Neuron (in vitro differentiated cells): ENCODE data around the gene DDTL.
"Not testable (repeated sequence)": the region's sequence is repeated elsewhere in the genome, so short reads cannot be mapped to it uniquely, and the experiment has no call there.

ENCODE experiments used
- H2AFZ ChIP-seq: one replicate; pipeline ENCODE4 v1.6.1; 2013; ENCODE audit warnings: low read depth, mild to moderate bottlenecking, inconsistent platforms, low read length, moderate library complexity
- H3K27me3 ChIP-seq: one replicate; pipeline ENCODE4 v1.6.1; 2013; ENCODE audit warnings: low read length; ENCODE audit not compliant: insufficient read depth
- H3K36me3 ChIP-seq: one replicate; pipeline ENCODE4 v1.6.1; 2013; ENCODE audit warnings: low read length; ENCODE audit not compliant: insufficient read depth
- H3K4me1 ChIP-seq: one replicate; pipeline ENCODE4 v1.6.1; 2013; ENCODE audit warnings: low read length; ENCODE audit not compliant: insufficient read depth
- H3K4me3 ChIP-seq: 2 replicates; pipeline ENCODE4 v1.5.1; 2013; ENCODE audit warnings: mild to moderate bottlenecking, low read length, moderate library complexity
- H3K9me3 ChIP-seq: one replicate; pipeline ENCODE4 v1.6.1; 2013; ENCODE audit warnings: low read length

The DDTL gene

GRCh38 chr22:23979557-23980240 lies 13.0 kb downstream of the DDTL start, which contains the start of gene GSTT2:
Gene GSTT2 (plus strand): TSS chr22:23980134.
- H2AFZ ChIP-seq, H3K4me3 ChIP-seq, H3K4me1 ChIP-seq, H3K36me3 ChIP-seq, H3K27me3 ChIP-seq, H3K9me3 ChIP-seq: not testable (repeated sequence)

- not testable (repeated sequence) for H2AFZ ChIP-seq, H3K4me1 ChIP-seq, H3K36me3 ChIP-seq
These were observed 13.9 kb downstream of the DDTL start for GRCh38 chr22:23980567-23980966.

DNA sequence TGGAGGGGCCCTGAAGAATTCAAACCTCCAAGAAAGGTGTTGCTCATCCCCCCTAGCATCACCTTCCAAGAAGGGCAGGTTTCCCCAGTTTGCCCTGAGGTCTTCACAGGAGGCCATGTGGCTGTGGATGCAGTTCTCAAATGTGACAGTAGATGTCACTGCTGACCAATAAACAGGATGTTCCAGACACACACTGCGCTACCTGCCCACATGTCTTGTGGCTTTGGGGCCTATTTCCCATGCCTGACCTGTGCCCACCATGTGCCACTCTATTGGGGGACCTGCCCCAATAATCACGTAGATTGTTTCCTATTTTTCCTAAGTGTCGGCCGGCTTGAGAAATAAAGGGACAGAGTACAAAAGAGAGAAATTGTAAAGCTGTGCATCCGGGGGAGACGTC lies 17.7 kb downstream of the DDTL start:
- H3K4me1 ChIP-seq, result no peaks in the 10 kb centered on the region
- H2AFZ ChIP-seq, result no peak overlapping the region

More at GRCh38 chr22:23980567-23980966, 13.9 kb downstream of the DDTL start:
- not testable (repeated sequence) for H3K9me3 ChIP-seq, H3K4me3 ChIP-seq, H3K27me3 ChIP-seq

DNA sequence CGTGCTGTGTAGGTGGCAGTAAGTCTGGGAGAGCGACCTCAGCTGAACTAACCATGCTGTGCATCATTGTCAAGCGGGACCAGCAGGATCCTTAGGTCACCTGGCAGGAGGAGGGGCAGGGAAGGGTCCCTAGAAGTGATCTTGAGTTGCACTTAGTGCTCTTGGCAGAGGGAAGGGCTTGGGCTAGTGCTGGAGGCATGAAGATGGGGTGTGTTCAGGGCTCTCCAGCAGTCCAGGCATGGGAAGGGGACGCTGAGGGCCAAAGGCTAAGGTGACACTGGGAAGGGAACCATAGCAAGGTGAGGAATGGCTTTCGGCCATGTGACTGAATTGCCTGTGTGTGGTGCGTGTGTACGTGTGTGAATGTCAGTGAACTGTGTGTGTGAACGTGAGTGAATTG lies 19.4 kb downstream of the DDTL start:
- not testable (repeated sequence) for H3K36me3 ChIP-seq, H3K4me1 ChIP-seq, H3K4me3 ChIP-seq, H3K9me3 ChIP-seq, H2AFZ ChIP-seq, H3K27me3 ChIP-seq

More for the DNA sequence above, 17.7 kb downstream of the DDTL start:
- Histone ChIP-seq H3K9me3 (no peaks in the 10 kb centered on the region), H3K36me3 (no peaks in the 10 kb centered on the region), H3K27me3 (no peaks in the 10 kb centered on the region), H3K4me3 (no peak overlapping the region)

DNA sequence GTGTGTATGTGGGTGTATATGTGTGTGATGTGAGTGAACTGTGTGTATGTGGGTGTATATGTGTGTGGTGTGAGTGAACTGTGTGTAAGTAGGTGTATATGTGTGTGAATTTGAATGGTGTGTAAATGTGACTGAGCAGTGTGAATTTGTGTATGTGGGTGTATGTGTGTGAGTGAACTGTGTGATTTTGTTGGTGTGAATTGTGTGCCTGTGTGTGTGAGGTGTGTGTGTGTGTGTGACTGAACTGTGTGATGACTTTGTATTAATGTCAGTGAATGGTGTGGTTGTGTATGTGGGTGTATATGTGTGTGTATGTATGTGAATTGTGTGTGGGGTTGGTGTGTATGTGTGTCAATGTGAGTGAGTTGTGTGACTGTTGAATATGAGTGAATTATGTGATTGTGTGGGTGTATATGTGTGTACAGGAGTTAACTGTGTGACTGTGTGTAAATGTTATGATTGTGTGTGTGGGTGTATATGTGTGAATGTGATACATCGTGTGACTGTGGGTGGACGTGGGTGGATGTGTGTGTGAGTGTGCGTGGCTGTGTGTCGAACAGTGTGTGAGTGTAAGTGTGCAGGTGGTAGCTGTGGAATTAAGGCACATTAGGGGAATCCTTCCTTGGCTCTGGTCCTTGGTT lies 20.0 kb downstream of the DDTL start:
- H3K27me3 ChIP-seq, H2AFZ ChIP-seq, H3K9me3 ChIP-seq, H3K4me3 ChIP-seq, H3K36me3 ChIP-seq, H3K4me1 ChIP-seq: not testable (repeated sequence)

GRCh38 chr22:23989583-23990244 lies 23.0 kb downstream of the DDTL start:
- H3K36me3 ChIP-seq, H3K4me1 ChIP-seq, H2AFZ ChIP-seq, H3K4me3 ChIP-seq, H3K9me3 ChIP-seq, H3K27me3 ChIP-seq: not testable (repeated sequence)

GRCh38 chr22:23993080-23993479 lies 26.4 kb downstream of the DDTL start:
- not testable (repeated sequence) for H3K27me3 ChIP-seq, H3K4me1 ChIP-seq, H3K36me3 ChIP-seq, H2AFZ ChIP-seq, H3K4me3 ChIP-seq, H3K9me3 ChIP-seq

DNA sequence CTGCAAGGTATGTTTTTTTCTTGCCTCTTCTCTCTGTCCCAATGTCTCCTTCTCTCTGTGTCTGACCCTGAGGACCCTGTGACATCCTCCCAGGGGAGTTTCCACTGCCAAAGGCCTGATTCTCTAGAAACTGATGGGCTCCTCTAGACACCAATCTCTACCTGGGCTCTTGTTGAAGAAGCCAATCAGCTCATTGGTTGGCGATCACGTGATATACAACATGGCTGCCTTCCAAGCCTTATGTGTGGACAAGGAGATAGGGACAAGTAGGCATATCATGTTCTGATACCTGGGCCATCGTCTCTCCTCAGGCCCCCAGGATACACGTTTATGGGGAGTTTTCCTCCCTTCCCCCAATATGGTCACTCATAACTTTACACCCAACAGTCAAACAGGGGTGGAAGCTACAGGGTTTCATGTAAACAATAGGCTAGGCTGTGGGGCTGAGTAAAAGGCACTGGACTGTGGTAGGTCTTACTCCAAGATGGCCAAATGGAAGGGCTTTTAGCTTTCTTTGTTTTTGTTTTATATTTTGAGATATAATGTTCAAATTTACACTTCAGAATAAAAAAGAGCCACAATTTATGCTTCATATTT lies 27.0 kb downstream of the DDTL start:
- not testable (repeated sequence) for H2AFZ ChIP-seq, H3K27me3 ChIP-seq

GRCh38 chr22:23997092-23997491 lies 30.4 kb downstream of the DDTL start:
- H3K4me3 ChIP-seq, result no peak overlapping the region

More for the DNA sequence above, 27.0 kb downstream of the DDTL start:
- not testable (repeated sequence) for H3K4me1 ChIP-seq, H3K36me3 ChIP-seq, H3K4me3 ChIP-seq, H3K9me3 ChIP-seq

GRCh38 chr22:23999779-24000178 lies 33.1 kb downstream of the DDTL start:
- H3K9me3 ChIP-seq, H3K4me3 ChIP-seq, H3K36me3 ChIP-seq, H2AFZ ChIP-seq, H3K4me1 ChIP-seq, H3K27me3 ChIP-seq: not testable (repeated sequence)

More at GRCh38 chr22:23997092-23997491, 30.4 kb downstream of the DDTL start:
- Histone ChIP-seq H2AFZ (no peak overlapping the region), H3K4me1 (no peaks in the 10 kb centered on the region), H3K27me3 (no peaks in the 10 kb centered on the region), H3K36me3 (no peaks in the 10 kb centered on the region), H3K9me3 (no peaks in the 10 kb centered on the region)

DNA sequence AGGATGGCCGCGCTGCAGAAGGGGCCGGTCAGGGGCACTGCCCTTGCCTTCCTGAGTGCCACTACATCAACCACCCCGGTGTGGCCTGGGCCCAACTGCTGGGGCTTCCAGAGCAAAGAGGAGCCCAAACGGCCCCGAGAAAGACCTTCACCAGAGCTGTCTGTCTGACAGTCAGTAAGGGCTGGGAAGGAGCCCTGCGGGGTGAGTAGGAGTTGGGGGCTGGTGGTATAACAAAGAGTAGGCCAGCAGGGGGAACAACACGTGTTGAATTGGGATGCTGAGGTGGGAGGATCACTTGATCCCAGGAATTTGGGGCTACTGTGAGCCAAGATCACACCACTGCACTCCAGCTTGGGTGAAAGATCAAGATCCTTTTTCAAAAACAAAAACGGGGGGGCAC lies 34.6 kb downstream of the DDTL start:
- H3K4me1 ChIP-seq, result no peaks in the 10 kb centered on the region
- no peak overlapping the region for H2AFZ ChIP-seq

DNA sequence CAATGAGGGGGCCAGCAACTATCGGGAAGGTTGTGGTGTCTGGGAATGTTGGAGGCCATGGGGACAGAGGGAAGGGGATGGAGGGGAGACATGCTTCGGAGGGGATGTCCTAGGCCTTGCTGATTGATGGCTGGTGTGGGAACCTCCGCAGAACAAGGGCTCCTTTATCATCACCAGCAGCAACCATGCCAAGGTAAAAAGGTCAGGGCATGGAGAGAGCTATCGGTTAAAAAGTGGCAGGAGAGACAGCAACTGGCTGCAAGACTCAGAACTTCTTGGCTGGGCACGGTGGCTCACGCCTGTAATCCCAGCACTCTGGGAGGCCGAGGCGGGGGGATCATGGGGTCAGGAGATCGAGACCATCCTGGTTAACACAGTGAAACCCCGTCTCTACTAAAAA lies 35.6 kb downstream of the DDTL start:
- Histone ChIP-seq H3K9me3 (peaks cover 4% of the 10 kb centered on the region), H3K27me3 (no peaks in the 10 kb centered on the region), H2AFZ (no peak overlapping the region)

More for the DNA sequence above, 34.6 kb downstream of the DDTL start:
- Histone ChIP-seq H3K36me3 (no peaks in the 10 kb centered on the region), H3K4me3 (no peak overlapping the region), H3K9me3 (no peaks in the 10 kb centered on the region), H3K27me3 (no peaks in the 10 kb centered on the region)

DNA sequence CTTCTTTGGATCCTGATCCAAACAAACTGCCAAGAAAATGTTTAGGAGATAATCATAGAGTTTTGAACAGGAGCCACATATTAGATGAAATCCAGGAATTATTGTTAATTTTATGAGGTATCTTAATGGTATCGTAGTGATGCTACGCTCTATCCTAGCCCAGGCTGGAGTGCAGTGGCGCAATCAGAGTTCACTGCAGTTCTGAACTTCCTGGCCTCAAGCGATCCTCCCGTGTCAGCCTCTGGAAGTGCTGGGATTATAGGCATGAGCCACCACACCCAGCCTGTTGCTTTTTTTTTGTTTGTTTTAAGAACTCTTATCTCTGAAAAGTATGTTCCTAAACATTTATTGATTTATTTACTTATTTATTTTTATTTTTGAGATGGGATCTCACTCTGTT lies 36.2 kb downstream of the DDTL start:
- H3K27me3 ChIP-seq, result peaks cover 1% of the 10 kb centered on the region
- H2AFZ ChIP-seq, result no peak overlapping the region
- no peaks in the 10 kb centered on the region for H3K36me3 ChIP-seq
- H3K4me3 ChIP-seq, result no peak overlapping the region
- peaks cover 4% of the 10 kb centered on the region for H3K9me3 ChIP-seq
- H3K4me1 ChIP-seq, result no peaks in the 10 kb centered on the region

More for the DNA sequence above, 35.6 kb downstream of the DDTL start:
- H3K4me3 ChIP-seq, result no peak overlapping the region
- no peaks in the 10 kb centered on the region for H3K4me1 ChIP-seq
- H3K36me3 ChIP-seq, result no peaks in the 10 kb centered on the region
